GM12874 (cell line): ENCODE data around the gene ISLR2.

ENCODE experiments used
- TF ChIP-seq, protein P1 (sequence below): IDR thresholded peaks from 2 replicates; pipeline ENCODE4 v1.5.1; 2011; ENCODE audit warnings: low read depth, mild to moderate bottlenecking, control low read depth, low read length, moderate library complexity; ENCODE audit not compliant: insufficient read depth

Gene ISLR2

DNA sequence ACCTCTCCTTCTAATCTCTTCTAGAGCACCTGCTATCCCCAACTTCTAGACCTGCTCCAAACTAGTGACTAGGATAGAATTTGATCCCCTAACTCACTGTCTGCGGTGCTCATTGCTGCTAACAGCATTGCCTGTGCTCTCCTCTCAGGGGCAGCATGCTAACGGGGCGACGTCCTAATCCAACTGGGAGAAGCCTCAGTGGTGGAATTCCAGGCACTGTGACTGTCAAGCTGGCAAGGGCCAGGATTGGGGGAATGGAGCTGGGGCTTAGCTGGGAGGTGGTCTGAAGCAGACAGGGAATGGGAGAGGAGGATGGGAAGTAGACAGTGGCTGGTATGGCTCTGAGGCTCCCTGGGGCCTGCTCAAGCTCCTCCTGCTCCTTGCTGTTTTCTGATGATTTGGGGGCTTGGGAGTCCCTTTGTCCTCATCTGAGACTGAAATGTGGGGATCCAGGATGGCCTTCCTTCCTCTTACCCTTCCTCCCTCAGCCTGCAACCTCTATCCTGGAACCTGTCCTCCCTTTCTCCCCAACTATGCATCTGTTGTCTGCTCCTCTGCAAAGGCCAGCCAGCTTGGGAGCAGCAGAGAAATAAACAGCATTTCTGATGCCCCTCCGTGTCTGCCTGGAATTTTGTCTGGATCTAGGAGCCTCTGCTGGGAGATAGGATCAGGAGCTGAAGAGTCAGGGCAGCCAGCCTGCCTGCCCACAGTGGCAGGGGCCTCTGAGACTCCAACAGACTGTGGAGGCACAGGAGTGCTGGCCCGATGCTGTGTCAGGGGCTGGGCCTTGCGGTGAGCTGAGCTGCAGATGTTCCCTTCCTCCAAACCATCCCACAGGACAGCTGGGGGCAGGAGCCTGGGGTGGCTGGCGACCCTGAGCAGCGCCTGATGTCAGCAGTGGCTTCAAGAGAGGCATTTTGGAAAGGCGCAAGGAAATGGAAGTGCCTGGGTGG is 46.2 kb downstream of the ISLR2 start:
- TF ChIP-seq, protein P1, sequence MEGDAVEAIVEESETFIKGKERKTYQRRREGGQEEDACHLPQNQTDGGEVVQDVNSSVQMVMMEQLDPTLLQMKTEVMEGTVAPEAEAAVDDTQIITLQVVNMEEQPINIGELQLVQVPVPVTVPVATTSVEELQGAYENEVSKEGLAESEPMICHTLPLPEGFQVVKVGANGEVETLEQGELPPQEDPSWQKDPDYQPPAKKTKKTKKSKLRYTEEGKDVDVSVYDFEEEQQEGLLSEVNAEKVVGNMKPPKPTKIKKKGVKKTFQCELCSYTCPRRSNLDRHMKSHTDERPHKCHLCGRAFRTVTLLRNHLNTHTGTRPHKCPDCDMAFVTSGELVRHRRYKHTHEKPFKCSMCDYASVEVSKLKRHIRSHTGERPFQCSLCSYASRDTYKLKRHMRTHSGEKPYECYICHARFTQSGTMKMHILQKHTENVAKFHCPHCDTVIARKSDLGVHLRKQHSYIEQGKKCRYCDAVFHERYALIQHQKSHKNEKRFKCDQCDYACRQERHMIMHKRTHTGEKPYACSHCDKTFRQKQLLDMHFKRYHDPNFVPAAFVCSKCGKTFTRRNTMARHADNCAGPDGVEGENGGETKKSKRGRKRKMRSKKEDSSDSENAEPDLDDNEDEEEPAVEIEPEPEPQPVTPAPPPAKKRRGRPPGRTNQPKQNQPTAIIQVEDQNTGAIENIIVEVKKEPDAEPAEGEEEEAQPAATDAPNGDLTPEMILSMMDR: no peak

- TF ChIP-seq, protein P1: no peak
Observed at GRCh38 chr15:74178326-74179100, 48.1 kb downstream of the ISLR2 start.

DNA sequence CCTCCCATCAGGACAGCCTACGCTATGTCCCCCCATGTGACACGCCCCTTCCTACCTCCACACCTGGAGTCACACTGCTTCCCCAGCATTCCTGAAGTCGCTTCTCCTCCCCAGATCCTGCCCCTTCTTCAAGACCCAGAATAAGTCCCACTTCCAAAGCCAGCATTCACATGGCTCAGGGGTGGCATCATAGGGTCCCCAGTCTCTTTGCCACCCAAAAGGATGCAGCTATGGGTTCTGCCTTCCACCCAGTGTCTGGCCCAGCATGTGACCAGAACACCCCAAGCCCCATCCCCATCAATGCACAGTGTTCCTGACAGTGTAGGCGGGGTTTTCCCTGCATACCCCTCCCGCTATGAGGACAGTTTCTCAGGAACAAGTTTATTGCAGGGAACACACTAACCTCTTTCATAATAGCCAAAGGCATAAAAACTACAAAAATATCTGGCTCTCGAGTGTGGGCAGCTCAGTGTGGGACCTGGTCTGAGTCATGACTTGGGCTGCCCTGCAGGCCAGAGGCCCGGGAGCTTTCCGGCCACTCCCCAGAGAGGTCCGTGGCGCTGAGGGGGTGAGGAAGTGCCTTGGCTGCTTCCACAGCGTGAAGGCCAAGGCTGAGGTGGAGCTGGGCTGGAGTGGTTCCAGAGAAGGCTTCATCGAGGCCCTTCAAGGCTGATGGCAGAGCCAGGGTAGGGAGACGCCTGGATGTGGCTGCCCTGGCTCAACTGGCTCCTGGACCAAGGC is 48.9 kb downstream of the ISLR2 start:
- TF ChIP-seq, protein P1: no peak

DNA sequence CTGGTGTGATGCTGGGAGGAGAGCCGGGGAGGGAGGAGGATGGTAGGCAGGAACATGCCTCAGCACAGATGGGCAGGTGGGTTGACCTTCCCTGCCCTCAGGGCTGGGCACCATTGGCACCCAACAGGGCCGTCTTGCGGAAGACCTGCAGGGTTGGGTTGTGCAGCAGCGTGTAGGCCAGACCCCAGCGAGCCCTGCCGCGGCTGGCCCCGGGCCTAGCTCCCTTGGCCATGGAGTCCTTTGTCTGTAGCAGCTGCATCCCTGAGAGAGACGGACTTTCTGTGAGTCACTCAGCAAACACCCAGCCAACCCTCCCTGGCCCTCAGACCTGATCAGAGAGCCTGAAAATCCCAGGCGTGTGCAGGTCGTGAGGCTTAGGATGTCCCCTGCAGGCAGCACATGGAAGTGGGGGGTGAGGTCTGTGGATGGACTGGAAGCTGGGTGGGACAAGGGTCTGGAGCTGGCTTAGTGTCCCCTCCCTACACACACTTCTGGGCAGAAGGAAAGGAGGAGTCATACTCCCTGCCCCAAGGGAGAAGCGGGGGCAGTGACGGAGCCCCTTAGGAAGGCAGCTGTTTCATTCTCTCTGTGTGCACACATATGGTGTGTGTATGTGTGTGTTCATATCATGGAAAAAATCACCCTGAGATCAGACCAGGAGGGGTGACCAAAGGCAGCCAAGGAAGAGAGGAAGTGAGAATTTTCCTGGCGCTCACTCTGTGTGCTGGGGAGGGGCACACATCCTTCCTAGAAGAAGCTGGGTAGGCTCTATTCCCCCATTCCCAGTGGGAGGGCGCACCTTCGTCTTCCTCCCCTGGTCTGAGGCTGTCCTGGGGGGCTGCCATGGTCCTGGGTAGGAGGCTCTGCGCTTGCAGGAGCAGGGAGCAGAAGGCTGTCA is 49.8 kb downstream of the ISLR2 start:
- TF ChIP-seq, protein P1: no peak

- TF ChIP-seq, protein P1: no peak
Observed at GRCh38 chr15:74180881-74181602, 50.7 kb downstream of the ISLR2 start.

DNA sequence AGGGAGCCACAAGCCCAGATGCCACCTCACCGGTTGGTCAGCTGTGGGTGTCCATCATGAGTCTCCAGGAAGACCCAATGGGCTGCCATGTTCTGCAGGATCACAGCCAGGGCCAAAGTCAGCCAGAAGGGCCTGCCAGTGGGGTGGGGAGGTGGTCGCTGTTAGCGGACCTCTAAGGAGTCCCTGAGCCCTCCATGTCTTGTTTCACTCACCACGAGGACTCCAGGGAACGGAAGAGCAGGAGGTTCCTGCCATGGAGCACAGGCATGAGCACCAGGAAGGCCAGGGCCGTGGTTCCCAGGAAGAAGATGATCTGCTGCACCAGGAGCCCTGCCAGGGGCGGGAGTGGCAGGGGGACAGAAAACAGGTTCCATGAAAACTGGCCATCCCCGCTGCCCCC is 51.7 kb downstream of the ISLR2 start:
- TF ChIP-seq, protein P1: no peak
